ENCODE data around the gene TANGO6.

DNA sequence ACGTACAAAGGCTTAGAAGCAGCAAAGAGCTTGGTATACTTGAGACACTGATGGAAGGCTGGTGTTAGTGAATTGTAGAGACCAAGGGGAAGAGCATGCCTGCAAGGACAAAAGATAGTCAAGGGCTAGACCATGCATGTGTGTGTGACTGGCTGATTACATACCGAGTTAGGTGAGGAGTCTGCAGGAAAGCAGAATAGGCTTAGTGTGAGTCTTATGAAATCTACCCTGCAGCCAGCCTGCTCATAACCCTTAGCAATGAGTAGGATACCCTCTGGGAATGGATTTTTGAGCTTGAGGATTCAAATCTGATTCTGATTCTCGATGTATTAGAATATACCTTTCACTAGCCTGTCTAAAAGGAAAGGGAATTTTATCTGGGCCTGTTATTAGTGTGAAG is 77.0 kb downstream of the TANGO6 start:
- TF ChIP-seq, protein P1, sequence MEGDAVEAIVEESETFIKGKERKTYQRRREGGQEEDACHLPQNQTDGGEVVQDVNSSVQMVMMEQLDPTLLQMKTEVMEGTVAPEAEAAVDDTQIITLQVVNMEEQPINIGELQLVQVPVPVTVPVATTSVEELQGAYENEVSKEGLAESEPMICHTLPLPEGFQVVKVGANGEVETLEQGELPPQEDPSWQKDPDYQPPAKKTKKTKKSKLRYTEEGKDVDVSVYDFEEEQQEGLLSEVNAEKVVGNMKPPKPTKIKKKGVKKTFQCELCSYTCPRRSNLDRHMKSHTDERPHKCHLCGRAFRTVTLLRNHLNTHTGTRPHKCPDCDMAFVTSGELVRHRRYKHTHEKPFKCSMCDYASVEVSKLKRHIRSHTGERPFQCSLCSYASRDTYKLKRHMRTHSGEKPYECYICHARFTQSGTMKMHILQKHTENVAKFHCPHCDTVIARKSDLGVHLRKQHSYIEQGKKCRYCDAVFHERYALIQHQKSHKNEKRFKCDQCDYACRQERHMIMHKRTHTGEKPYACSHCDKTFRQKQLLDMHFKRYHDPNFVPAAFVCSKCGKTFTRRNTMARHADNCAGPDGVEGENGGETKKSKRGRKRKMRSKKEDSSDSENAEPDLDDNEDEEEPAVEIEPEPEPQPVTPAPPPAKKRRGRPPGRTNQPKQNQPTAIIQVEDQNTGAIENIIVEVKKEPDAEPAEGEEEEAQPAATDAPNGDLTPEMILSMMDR (IDR thresholded peaks at IDR 0.05; ENCODE audit: low read depth, low read length, poor library complexity, severe bottlenecking): no peak
- no peak for TF ChIP-seq EZH2phosphoT487 (IDR thresholded peaks at IDR 0.05; ENCODE audit: borderline replicate concordance, low read length)

Data from DOHH2 (cell line).